Prostate gland (tissue), 2 donors: Measurements from ENCODE around the gene MEX3D. TPM values are rescaled to one million over a fixed set of nuclear protein-coding genes. Genes with fewer than 3 reads are reported as not detected.
"Not testable (repeated sequence)": the region's sequence is repeated elsewhere in the genome, so short reads cannot be mapped to it uniquely, and the experiment has no call there.

ENCODE experiments used
- DNase-seq: peaks from one replicate; pipeline ENCODE4 v3.0.0-alpha.2; 2019; ENCODE audit warnings: low spot score
- H3K27ac ChIP-seq, 2 donors: fragments of 200-600 bp; sonication (generic); 2 replicates each; pipeline ENCODE4 v1.5.1; 2017 to 2019
- H3K27me3 ChIP-seq: fragments of 200-600 bp; sonication (generic); replicated peaks from 2 replicates; pipeline ENCODE4 v1.5.1; 2019; ENCODE audit not compliant: insufficient read depth
- H3K36me3 ChIP-seq, 2 donors: fragments of 200-600 bp; sonication (generic); 1 replicate in 1 of 2; 2 replicates in 1 of 2; pipeline versions ENCODE4 v1.5.1 to v1.8.1; 2017 to 2019
- H3K4me1 ChIP-seq: fragments of 200-600 bp; sonication (generic); replicated peaks from 2 replicates; pipeline ENCODE4 v1.5.1; 2019
- H3K4me3 ChIP-seq, 2 donors: fragments of 200-600 bp; sonication (generic); 2 replicates each; pipeline ENCODE4 v1.5.1; 2017 to 2019
- H3K9me3 ChIP-seq: fragments of 200-600 bp; sonication (generic); 2 replicates; pipeline ENCODE4 v1.5.1; 2017
- CTCF ChIP-seq, 4 experiments: fragments of 200-600 bp in 2 of 4; fragments of 450-650 bp in 2 of 4; sonication (generic) in 2 of 4; IDR thresholded peaks; 1 replicate in 3 of 4; 2 replicates in 1 of 4; pipeline ENCODE4 v1.5.1; 2016 to 2019; ENCODE audit warnings: antibody characterized with exemption in 4 of 4, mild to moderate bottlenecking in 2 of 4, moderate library complexity in 2 of 4
- POLR2A ChIP-seq: fragments of 450-650 bp; IDR thresholded peaks from one replicate; pipeline ENCODE4 v1.6.1; 2016; ENCODE audit warnings: antibody characterized with exemption, mild to moderate bottlenecking
- POLR2AphosphoS5 ChIP-seq: sonication (generic); formaldehyde crosslinking; IDR thresholded peaks from one replicate; pipeline ENCODE4 v1.6.1; 2017; ENCODE audit warnings: antibody characterized with exemption
- WGBS: methylation state at CpG from one replicate; pipeline ENCODE4 v1.1.5; 2018; 5-methylcytosine and 5-hydroxymethylcytosine counted together
- intact Hi-C: fragments of 100-400 bp; cut with DNase I; formaldehyde crosslinking; loops from one replicate; pipeline ENCODE4 v1.14.2; 2022
- total RNA-seq, 2 donors: library from RNA; depleted of rRNA; stranded (reverse); fragments of >200 nt; gene quantifications; one replicate each; pipeline ENCODE4 v1.1.0, GENCODE V29; 2016

The MEX3D gene
- total RNA-seq, 2 donors from 2014 or later = 60.6 to 87.0 TPM

- H3K9me3 ChIP-seq = no peaks in the 10 kb centered on the region
- intact Hi-C loops = loop anchor here (5.0 to 10.0 kb wide), 3 partner anchors 132 to 284 kb away; no protein-coding TSS in a partner anchor
- H3K36me3 ChIP-seq = no peaks in the 10 kb centered on the region
- H3K27me3 ChIP-seq = peaks cover 2% of the 10 kb centered on the region
- no peak overlapping the region for H3K27ac ChIP-seq
- 26% methylated on average over 17 of the region's 17 CpGs for WGBS
- DNase-seq = no peak
- H3K4me3 ChIP-seq = no peak overlapping the region
- no peaks in the 10 kb centered on the region for H3K4me1 ChIP-seq
- no peak for TF ChIP-seq POLR2A
- TF ChIP-seq POLR2AphosphoS5 = no peak
- no peak for TF ChIP-seq CTCF (IDR thresholded peaks at IDR 0.05)
Measured at GRCh38 chr19:1540365-1540925, 27.7 kb downstream of the MEX3D start.

GRCh38 chr19:1539749-1540148 lies 28.4 kb downstream of the MEX3D start:
- DNase-seq, H3K4me1 ChIP-seq, H3K27me3 ChIP-seq, H3K9me3 ChIP-seq, H3K36me3 ChIP-seq, H3K27ac ChIP-seq, H3K4me3 ChIP-seq: not testable (repeated sequence)
- 91% methylated on average over 11 of the region's 11 CpGs for WGBS
- intact Hi-C loops = loop anchor here (5.0 to 10.0 kb wide), 3 partner anchors 133 to 285 kb away; no protein-coding TSS in a partner anchor

GRCh38 chr19:1538978-1539377 lies 29.1 kb downstream of the MEX3D start:
- DNase-seq = no peak
- 22% methylated on average over 15 of the region's 15 CpGs for WGBS
- no peaks in the 10 kb centered on the region for H3K4me1 ChIP-seq
- no peak for TF ChIP-seq CTCF (IDR thresholded peaks at IDR 0.05)
- TF ChIP-seq POLR2A = no peak
- no peak for TF ChIP-seq POLR2AphosphoS5
- H3K4me3 ChIP-seq = no peak overlapping the region
- peaks cover 2% of the 10 kb centered on the region for H3K27me3 ChIP-seq
- H3K36me3 ChIP-seq = no peaks in the 10 kb centered on the region
- H3K9me3 ChIP-seq = no peaks in the 10 kb centered on the region
- no peak overlapping the region for H3K27ac ChIP-seq
- intact Hi-C loops = no loop called here

GRCh38 chr19:1535699-1536098 lies 32.4 kb downstream of the MEX3D start:
- not testable (repeated sequence) for H3K36me3 ChIP-seq

GRCh38 chr19:1534972-1535371 lies 33.2 kb downstream of the MEX3D start:
- Histone ChIP-seq H3K36me3 (no peaks in the 10 kb centered on the region), H3K9me3 (no peaks in the 10 kb centered on the region), H3K4me3 (no peak overlapping the region), H3K4me1 (no peaks in the 10 kb centered on the region), H3K27ac (no peak overlapping the region), H3K27me3 (peaks cover 2% of the 10 kb centered on the region)
- intact Hi-C loops = no loop called here
- 90% methylated on average over 12 of the region's 14 CpGs for WGBS
- TF ChIP-seq CTCF (IDR thresholded peaks at IDR 0.05) (no peak), POLR2A (no peak), POLR2AphosphoS5 (no peak)
- DNase-seq = no peak

More at GRCh38 chr19:1535699-1536098, 32.4 kb downstream of the MEX3D start:
- H3K27me3 ChIP-seq, H3K4me1 ChIP-seq, H3K9me3 ChIP-seq, H3K27ac ChIP-seq, H3K4me3 ChIP-seq, intact Hi-C loops, DNase-seq: not testable (repeated sequence)
- WGBS = 93% methylated on average over 7 of the region's 7 CpGs

GRCh38 chr19:1533510-1534150 lies 34.5 kb downstream of the MEX3D start:
- Histone ChIP-seq H3K4me3 (no peak overlapping the region), H3K27me3 (peaks cover 2% of the 10 kb centered on the region), H3K27ac (no peak overlapping the region), H3K9me3 (no peaks in the 10 kb centered on the region), H3K36me3 (no peaks in the 10 kb centered on the region), H3K4me1 (no peaks in the 10 kb centered on the region)
- no peak for DNase-seq
- 75% methylated on average over 19 of the region's 23 CpGs for WGBS
- TF ChIP-seq POLR2A (no peak), CTCF (IDR thresholded peaks at IDR 0.05) (no peak)
- intact Hi-C loops = no loop called here
